Tibial artery (tissue), 4 donors: Measurements from ENCODE around the gene MUS81.
A peak's percentile ranks its signal among the peaks of the same experiment; 100 is the strongest.

Experiments used
- DNase-seq, 2 donors: peaks; one replicate each; pipeline ENCODE4 v3.0.0-alpha.2; 2019
- H3K27ac ChIP-seq, 2 donors: fragments of 200-600 bp; sonication (generic) in 1 of 2; 1 replicate in 1 of 2; 2 replicates in 1 of 2; pipeline ENCODE4 v1.5.1; 2018 to 2019; ENCODE audit warnings: mild to moderate bottlenecking in 1 of 2
- H3K27me3 ChIP-seq, 2 donors: fragments of 200-600 bp; sonication (generic) in 1 of 2; one replicate each; pipeline versions ENCODE4 v1.5.1 to v1.6.0; 2016 to 2019
- H3K36me3 ChIP-seq, 3 donors: fragments of 200-600 bp; sonication (generic) in 2 of 3; one replicate each; pipeline ENCODE4 v1.5.1; 2016 to 2019; ENCODE audit warnings: mild to moderate bottlenecking in 2 of 3
- H3K4me1 ChIP-seq, 4 donors: fragments of 200-600 bp; sonication (generic) in 2 of 4; 1 replicate in 3 of 4; 2 replicates in 1 of 4; pipeline ENCODE4 v1.5.1; 2016 to 2019
- H3K4me3 ChIP-seq, 2 donors: fragments of 200-600 bp; sonication (generic) in 1 of 2; 1 replicate in 1 of 2; 2 replicates in 1 of 2; pipeline ENCODE4 v1.5.1; 2018 to 2019; ENCODE audit warnings: mild to moderate bottlenecking in 2 of 2
- H3K9me3 ChIP-seq, 3 donors: fragments of 200-600 bp; sonication (generic) in 1 of 3; one replicate each; pipeline ENCODE4 v1.5.1; 2016 to 2019
- intact Hi-C: fragments of 100-400 bp; cut with DNase I; formaldehyde crosslinking; loops from one replicate; pipeline ENCODE4 v1.15.0; 2023; ENCODE audit warnings: low total_unique reads
- TF ChIP-seq, protein P1 (sequence below), 2 experiments: fragments of 200-600 bp in 1 of 2; fragments of 450-650 bp in 1 of 2; IDR thresholded peaks; one replicate each; pipeline ENCODE4 v1.5.1; 2017 to 2019; ENCODE audit warnings: antibody characterized with exemption in 2 of 2, mild to moderate bottlenecking in 1 of 2, moderate library complexity in 1 of 2

Gene MUS81

GRCh38 chr11:65900125-65900898 lies 40.1 kb downstream of the MUS81 start, which contains the start of gene FOSL1:
Gene FOSL1 (minus strand): TSS chr11:65900388. CDS start chr11:65900339, 49 bp downstream.
- Histone ChIP-seq H3K27ac (peak within 1 kb of the TSS; percentile 63 to 76), H3K9me3 (no peaks in the 10 kb centered on the region), H3K36me3 (no peaks in the 10 kb centered on the region), H3K4me1 (peaks cover 0 to 19% (median 15%) of the 10 kb centered on the region in 4 donors), H3K27me3 (no peaks in the 10 kb centered on the region), H3K4me3 (peak within 1 kb of the TSS; percentile 63)
- peak; percentile 84 to 95 for DNase-seq
- TF ChIP-seq, protein P1, sequence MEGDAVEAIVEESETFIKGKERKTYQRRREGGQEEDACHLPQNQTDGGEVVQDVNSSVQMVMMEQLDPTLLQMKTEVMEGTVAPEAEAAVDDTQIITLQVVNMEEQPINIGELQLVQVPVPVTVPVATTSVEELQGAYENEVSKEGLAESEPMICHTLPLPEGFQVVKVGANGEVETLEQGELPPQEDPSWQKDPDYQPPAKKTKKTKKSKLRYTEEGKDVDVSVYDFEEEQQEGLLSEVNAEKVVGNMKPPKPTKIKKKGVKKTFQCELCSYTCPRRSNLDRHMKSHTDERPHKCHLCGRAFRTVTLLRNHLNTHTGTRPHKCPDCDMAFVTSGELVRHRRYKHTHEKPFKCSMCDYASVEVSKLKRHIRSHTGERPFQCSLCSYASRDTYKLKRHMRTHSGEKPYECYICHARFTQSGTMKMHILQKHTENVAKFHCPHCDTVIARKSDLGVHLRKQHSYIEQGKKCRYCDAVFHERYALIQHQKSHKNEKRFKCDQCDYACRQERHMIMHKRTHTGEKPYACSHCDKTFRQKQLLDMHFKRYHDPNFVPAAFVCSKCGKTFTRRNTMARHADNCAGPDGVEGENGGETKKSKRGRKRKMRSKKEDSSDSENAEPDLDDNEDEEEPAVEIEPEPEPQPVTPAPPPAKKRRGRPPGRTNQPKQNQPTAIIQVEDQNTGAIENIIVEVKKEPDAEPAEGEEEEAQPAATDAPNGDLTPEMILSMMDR (IDR thresholded peaks at IDR 0.05), result no peak
- intact Hi-C loops, result no loop called here

DNA sequence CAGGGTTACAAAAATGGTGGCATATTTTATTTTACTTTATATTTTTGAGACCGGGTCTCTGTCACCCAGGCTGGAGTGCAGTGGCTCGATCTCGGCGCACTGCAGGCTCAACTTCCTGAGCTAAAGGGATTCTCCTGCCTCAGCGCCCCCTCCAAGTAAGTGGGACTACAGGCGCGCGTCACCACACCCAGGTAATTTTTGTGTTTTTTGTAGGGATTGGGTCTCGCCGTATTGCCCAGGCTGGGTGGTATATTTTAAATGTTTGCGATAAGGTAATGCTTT lies 40.6 kb downstream of the MUS81 start:
- TF ChIP-seq, protein P1 (IDR thresholded peaks at IDR 0.05), result no peak
- no peaks in the 10 kb centered on the region for H3K27me3 ChIP-seq
- peak overlapping the region; percentile 63 for H3K4me3 ChIP-seq
- intact Hi-C loops, result no loop called here
- no peaks in the 10 kb centered on the region for H3K9me3 ChIP-seq
- peaks cover 0 to 19% (median 15%) of the 10 kb centered on the region in 4 donors for H3K4me1 ChIP-seq
- no peak for DNase-seq
- no peaks in the 10 kb centered on the region for H3K36me3 ChIP-seq
- H3K27ac ChIP-seq, result peak overlapping the region; percentile 63 to 76

DNA sequence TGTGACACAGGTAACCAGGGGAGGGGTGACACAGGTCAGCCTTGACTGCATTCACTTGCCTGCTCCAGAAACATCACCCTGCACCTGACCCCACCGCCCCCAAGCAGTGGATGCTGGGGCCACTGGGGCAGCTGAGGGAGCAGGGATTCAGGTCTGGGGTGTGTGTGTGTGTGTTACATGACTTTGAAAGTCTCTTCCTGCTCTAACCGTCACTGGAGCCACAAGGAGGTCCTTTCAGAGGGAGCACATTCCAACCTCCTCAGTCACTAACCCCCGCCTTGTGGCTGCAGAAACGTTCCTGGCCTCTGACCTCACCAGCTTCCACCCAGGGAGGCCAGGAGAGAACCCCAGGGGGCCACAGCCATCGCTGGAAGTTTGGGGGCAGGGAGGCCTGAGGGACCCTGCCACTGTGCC lies 42.8 kb downstream of the MUS81 start:
- intact Hi-C loops, result no loop called here
- Histone ChIP-seq H3K9me3 (no peaks in the 10 kb centered on the region), H3K27me3 (no peaks in the 10 kb centered on the region), H3K4me3 (no peak overlapping the region), H3K27ac (no peak overlapping the region), H3K4me1 (peaks cover 0 to 19% (median 15%) of the 10 kb centered on the region in 4 donors), H3K36me3 (no peaks in the 10 kb centered on the region)
- DNase-seq, result no peak
- TF ChIP-seq, protein P1 (IDR thresholded peaks at IDR 0.05), result no peak

GRCh38 chr11:65903715-65904114 lies 43.5 kb downstream of the MUS81 start:
- no peaks in the 10 kb centered on the region for H3K9me3 ChIP-seq
- H3K27me3 ChIP-seq, result no peaks in the 10 kb centered on the region
- no peak for DNase-seq
- intact Hi-C loops, result no loop called here
- peaks cover 0 to 19% (median 15%) of the 10 kb centered on the region in 4 donors for H3K4me1 ChIP-seq
- TF ChIP-seq, protein P1 (IDR thresholded peaks at IDR 0.05), result no peak
- no peak overlapping the region for H3K4me3 ChIP-seq
- H3K36me3 ChIP-seq, result no peaks in the 10 kb centered on the region
- H3K27ac ChIP-seq, result no peak overlapping the region

GRCh38 chr11:65906602-65907001 lies 46.4 kb downstream of the MUS81 start:
- H3K4me3 ChIP-seq, result no peak overlapping the region
- H3K9me3 ChIP-seq, result no peaks in the 10 kb centered on the region
- TF ChIP-seq, protein P1 (IDR thresholded peaks at IDR 0.05), result no peak
- no peak overlapping the region for H3K27ac ChIP-seq
- no peak for DNase-seq
- H3K27me3 ChIP-seq, result no peaks in the 10 kb centered on the region
- H3K36me3 ChIP-seq, result no peaks in the 10 kb centered on the region
- intact Hi-C loops, result no loop called here
- H3K4me1 ChIP-seq, result peaks cover 0 to 7% (median 4%) of the 10 kb centered on the region in 4 donors
